Pancreas (tissue), 10 donors: ENCODE data around the gene GORASP2. TPM values are rescaled to one million over a fixed set of nuclear protein-coding genes. Genes with fewer than 3 reads are reported as not detected.

Source experiments
- ATAC-seq, 4 donors: fragments of 200-7000 bp; cut with Tn5 transposase; one replicate each; pipeline versions ENCODE4 v1.8.0 to v1.9.1; 2020; ENCODE audit warnings: mild to moderate bottlenecking in 4 of 4, moderate library complexity in 4 of 4
- DNase-seq, 6 donors: peaks; one replicate each; pipeline ENCODE4 v3.0.0-alpha.2; 2020
- FAIRE-seq: peaks from 2 replicates; lab custom pipeline; 2012; peaks lifted over from hg19 to GRCh38; lab: Jason Lieb, UNC
- H3K27ac ChIP-seq, 4 donors: fragments of 200-600 bp; sonication (generic); 1 replicate in 3 of 4; 2 replicates in 1 of 4; pipeline versions ENCODE4 v1.5.0 to v1.8.0; 2020
- H3K27me3 ChIP-seq, 4 donors: fragments of 200-600 bp; one replicate each; pipeline ENCODE4 v1.8.0; 2021
- H3K36me3 ChIP-seq, 3 donors: fragments of 200-600 bp; sonication (generic) in 1 of 3; one replicate each; pipeline versions ENCODE4 v1.5.0 to v1.8.0; 2020 to 2021
- H3K4me1 ChIP-seq, 3 donors: fragments of 200-600 bp; one replicate each; pipeline ENCODE4 v1.8.0; 2021
- H3K4me3 ChIP-seq, 4 donors: fragments of 200-600 bp; sonication (generic) in 2 of 4; one replicate each; pipeline versions ENCODE4 v1.5.0 to v1.8.0; 2020 to 2021
- H3K9me3 ChIP-seq, 4 donors: fragments of 200-600 bp; one replicate each; pipeline ENCODE4 v1.8.0; 2021
- WGBS, 2 donors: extraction: QIAGEN DNeasy Blood & Tissue Kit; methylation state at CpG; one replicate each; pipeline ENCODE4 v1.1.7; 2013; 5-methylcytosine and 5-hydroxymethylcytosine counted together
- intact Hi-C, 3 donors: fragments of 100-400 bp; cut with DNase I; formaldehyde crosslinking; loops; one replicate each; pipeline versions ENCODE4 v1.11.1 to v1.14.2; 2022
- polyA plus RNA-seq, 2 donors: library from polyadenylated mRNA; stranded (reverse); fragments of 200-250 nt; gene quantifications; one replicate each; pipeline ENCODE4 v1.2.3, GENCODE V29; 2013
- total RNA-seq, 6 donors: library from RNA; stranded (reverse); fragmentation: NEBNext Ultra II Directional in 4 of 6; extraction: Animal tissue kit (Norgen Biotek cat#: 25700) in 4 of 6; gene quantifications; one replicate each; pipeline versions ENCODE4 v1.2.1 to v1.2.4, GENCODE V29; 2021 to 2023
- TF ChIP-seq, protein P1 (sequence below), 4 donors: fragments of 200-600 bp; sonication (generic) in 3 of 4; IDR thresholded peaks; one replicate each; pipeline versions ENCODE4 v1.5.0 to v1.8.0; 2021; ENCODE audit warnings: antibody characterized with exemption in 4 of 4
- donor health status: healthy with polysubstance abuse.
- donor health status: DM: no; HTN: no; CAD: no; lungs with moderate emphysema.
- donor health status: DM: no; HTN: no; CAD: no.
- donor health status: control.
- donor health status: control.
- donor health status: Bipolar disorder and iron deficiency.
- donor health status: DM: yes; HTN: yes; CAD: no.
- donor health status: DM: no; HTN: no; CAD: no.
- donor health status: DM: no; HTN: no; CAD: no.
- donor health status: DM: yes; HTN: yes; CAD: no.

Gene GORASP2
- total and polyA plus RNA-seq, 8 donors, result 22.6 to 52.4 (median 41.0) TPM

GRCh38 chr2:170928036-170928823 lies 823 bp upstream of the GORASP2 start:
- Histone ChIP-seq H3K27me3 (no peaks in the 10 kb centered on the region), H3K4me3 (peak overlapping the region in 3 of 4 donors; percentile 22 to 99 (median 97)), H3K36me3 (no peaks in the 10 kb centered on the region), H3K27ac (peak overlapping the region; percentile 58 to 95 (median 82)), H3K4me1 (peaks cover 15 to 24% (median 17%) of the 10 kb centered on the region in 3 donors), H3K9me3 (no peaks in the 10 kb centered on the region)
- WGBS, 2 donors, result 50 to 53% methylated on average over 17 of the region's 17 CpGs
- FAIRE-seq, result no peak
- intact Hi-C loops, result no loop called here
- ATAC-seq, result no peak
- peak in 4 of 6 donors; percentile 22 to 41 (median 36) for DNase-seq
- TF ChIP-seq, protein P1, sequence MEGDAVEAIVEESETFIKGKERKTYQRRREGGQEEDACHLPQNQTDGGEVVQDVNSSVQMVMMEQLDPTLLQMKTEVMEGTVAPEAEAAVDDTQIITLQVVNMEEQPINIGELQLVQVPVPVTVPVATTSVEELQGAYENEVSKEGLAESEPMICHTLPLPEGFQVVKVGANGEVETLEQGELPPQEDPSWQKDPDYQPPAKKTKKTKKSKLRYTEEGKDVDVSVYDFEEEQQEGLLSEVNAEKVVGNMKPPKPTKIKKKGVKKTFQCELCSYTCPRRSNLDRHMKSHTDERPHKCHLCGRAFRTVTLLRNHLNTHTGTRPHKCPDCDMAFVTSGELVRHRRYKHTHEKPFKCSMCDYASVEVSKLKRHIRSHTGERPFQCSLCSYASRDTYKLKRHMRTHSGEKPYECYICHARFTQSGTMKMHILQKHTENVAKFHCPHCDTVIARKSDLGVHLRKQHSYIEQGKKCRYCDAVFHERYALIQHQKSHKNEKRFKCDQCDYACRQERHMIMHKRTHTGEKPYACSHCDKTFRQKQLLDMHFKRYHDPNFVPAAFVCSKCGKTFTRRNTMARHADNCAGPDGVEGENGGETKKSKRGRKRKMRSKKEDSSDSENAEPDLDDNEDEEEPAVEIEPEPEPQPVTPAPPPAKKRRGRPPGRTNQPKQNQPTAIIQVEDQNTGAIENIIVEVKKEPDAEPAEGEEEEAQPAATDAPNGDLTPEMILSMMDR (IDR thresholded peaks at IDR 0.05), result no peak

- no peaks in the 10 kb centered on the region for H3K9me3 ChIP-seq
- WGBS, 2 donors, result 1% methylated on average over 21 of the region's 21 CpGs
- H3K27me3 ChIP-seq, result no peaks in the 10 kb centered on the region
- ATAC-seq (peak; percentile 50 to 65 (median 56)), DNase-seq (peak; percentile 63 to 87 (median 74)), FAIRE-seq (no peak)
- intact Hi-C loops, result no loop called here
- peaks cover 15 to 27% (median 18%) of the 10 kb centered on the region in 3 donors for H3K4me1 ChIP-seq
- peak overlapping the region; percentile 76 to 99 (median 97) for H3K4me3 ChIP-seq
- peak overlapping the region; percentile 94 to 97 (median 96) for H3K27ac ChIP-seq
- H3K36me3 ChIP-seq, result no peaks in the 10 kb centered on the region
- TF ChIP-seq, protein P1 (IDR thresholded peaks at IDR 0.05), result no peak
Measured at GRCh38 chr2:170929686-170930050, 615 bp downstream of the GORASP2 start.

- FAIRE-seq (no peak), DNase-seq (peak in 4 of 6 donors; percentile 18 to 58 (median 36)), ATAC-seq (peak; percentile 6 to 39 (median 21))
- intact Hi-C loops, result no loop called here
- peaks cover 15 to 27% (median 18%) of the 10 kb centered on the region in 3 donors for H3K4me1 ChIP-seq
- no peaks in the 10 kb centered on the region for H3K27me3 ChIP-seq
- no peaks in the 10 kb centered on the region for H3K9me3 ChIP-seq
- peak overlapping the region; percentile 94 to 97 (median 96) for H3K27ac ChIP-seq
- H3K4me3 ChIP-seq, result peak overlapping the region; percentile 76 to 99 (median 97)
- H3K36me3 ChIP-seq, result no peaks in the 10 kb centered on the region
- TF ChIP-seq, protein P1 (IDR thresholded peaks at IDR 0.05), result no peak
- WGBS, 2 donors, result 1 to 2% methylated on average over 15 of the region's 15 CpGs
Measured at GRCh38 chr2:170930131-170930990, 1.3 kb downstream of the GORASP2 start.

GRCh38 chr2:170930991-170931266 lies 1.9 kb downstream of the GORASP2 start:
- intact Hi-C loops, result no loop called here
- no peaks in the 10 kb centered on the region for H3K27me3 ChIP-seq
- no peaks in the 10 kb centered on the region for H3K9me3 ChIP-seq
- peak overlapping the region in 1 of 4 donors; percentile 97 for H3K27ac ChIP-seq
- WGBS, 2 donors, result 12 to 13% methylated on average over 4 of the region's 4 CpGs
- ATAC-seq (no peak), DNase-seq (no peak), FAIRE-seq (no peak)
- peaks cover 15 to 27% (median 18%) of the 10 kb centered on the region in 3 donors for H3K4me1 ChIP-seq
- TF ChIP-seq, protein P1 (IDR thresholded peaks at IDR 0.05), result no peak
- H3K4me3 ChIP-seq, result peak overlapping the region in 3 of 4 donors; percentile 76 to 99 (median 97)
- H3K36me3 ChIP-seq, result no peaks in the 10 kb centered on the region
